ENCODE measurements around the gene GPR183.

The GPR183 gene

GRCh38 chr13:99335603-99336002 is 28.4 kb upstream of the GPR183 start:
- TF ChIP-seq CTCF (IDR thresholded peaks at IDR 0.05) = no peak
- H3K27ac ChIP-seq = no peak overlapping the region

GRCh38 chr13:99335087-99335486 is 27.9 kb upstream of the GPR183 start:
- Histone ChIP-seq H3K27ac (no peak overlapping the region), H3K4me1 (ENCODE audit: control insufficient read depth in 1 of 2, insufficient read depth in 1 of 2, low read depth in 1 of 2, low read length in 1 of 2) (no peaks in the 10 kb centered on the region), H3K4me3 (ENCODE audit: low read depth in 1 of 2, low read length in 1 of 2) (no peak overlapping the region), H3K36me3 (no peaks in the 10 kb centered on the region), H3K9me3 (no peaks in the 10 kb centered on the region), H3K27me3 (no peaks in the 10 kb centered on the region)
- no peak for TF ChIP-seq CTCF (IDR thresholded peaks at IDR 0.05)

More at GRCh38 chr13:99335603-99336002, 28.4 kb upstream of the GPR183 start:
- Histone ChIP-seq H3K4me3 (ENCODE audit: low read depth in 1 of 2, low read length in 1 of 2) (no peak overlapping the region), H3K27me3 (no peaks in the 10 kb centered on the region), H3K4me1 (ENCODE audit: control insufficient read depth in 1 of 2, insufficient read depth in 1 of 2, low read depth in 1 of 2, low read length in 1 of 2) (no peaks in the 10 kb centered on the region), H3K36me3 (peaks cover 4% of the 10 kb centered on the region), H3K9me3 (no peaks in the 10 kb centered on the region)

GRCh38 chr13:99334221-99334620 is 27.0 kb upstream of the GPR183 start:
- H3K4me3 ChIP-seq (ENCODE audit: low read depth in 1 of 2, low read length in 1 of 2) = no peak overlapping the region
- no peaks in the 10 kb centered on the region for H3K27me3 ChIP-seq
- no peak for TF ChIP-seq CTCF (IDR thresholded peaks at IDR 0.05)
- no peak overlapping the region for H3K27ac ChIP-seq
- H3K9me3 ChIP-seq = no peaks in the 10 kb centered on the region
- H3K36me3 ChIP-seq = peaks cover 8% of the 10 kb centered on the region
- H3K4me1 ChIP-seq (ENCODE audit: control insufficient read depth in 1 of 2, insufficient read depth in 1 of 2, low read depth in 1 of 2, low read length in 1 of 2) = no peaks in the 10 kb centered on the region

DNA sequence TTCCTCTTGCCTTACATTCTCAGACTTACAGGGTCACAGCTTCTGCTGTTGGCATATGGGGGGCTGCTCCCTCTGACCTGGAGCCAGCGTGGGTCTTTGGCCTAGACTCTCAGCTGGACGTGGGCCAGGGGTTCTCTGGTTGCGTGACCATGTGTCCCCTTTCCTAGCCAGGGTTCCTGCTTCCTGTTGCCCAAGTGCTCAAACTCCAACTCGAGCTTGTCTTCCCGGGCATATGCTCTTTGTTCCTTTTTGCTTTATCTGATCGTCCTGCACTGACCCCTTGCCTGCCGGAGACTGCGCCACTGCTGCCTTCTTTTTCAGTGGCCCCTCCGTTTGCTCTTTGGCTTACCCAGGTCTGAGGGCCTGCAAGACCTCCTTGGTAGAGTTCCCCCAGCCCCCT is 25.3 kb upstream of the GPR183 start:
- TF ChIP-seq CTCF (IDR thresholded peaks at IDR 0.05) = no peak
- Histone ChIP-seq H3K27ac (no peak overlapping the region), H3K4me1 (ENCODE audit: control insufficient read depth in 1 of 2, insufficient read depth in 1 of 2, low read depth in 1 of 2, low read length in 1 of 2) (no peaks in the 10 kb centered on the region)

GRCh38 chr13:99331881-99332293 is 24.7 kb upstream of the GPR183 start:
- Histone ChIP-seq H3K4me1 (ENCODE audit: control insufficient read depth in 1 of 2, insufficient read depth in 1 of 2, low read depth in 1 of 2, low read length in 1 of 2) (no peaks in the 10 kb centered on the region), H3K36me3 (peaks cover 10% of the 10 kb centered on the region), H3K9me3 (no peaks in the 10 kb centered on the region), H3K4me3 (ENCODE audit: low read depth in 1 of 2, low read length in 1 of 2) (no peak overlapping the region), H3K27ac (no peak overlapping the region), H3K27me3 (no peaks in the 10 kb centered on the region)
- no peak for TF ChIP-seq CTCF (IDR thresholded peaks at IDR 0.05)

More for the DNA sequence above, 25.3 kb upstream of the GPR183 start:
- Histone ChIP-seq H3K36me3 (peaks cover 10% of the 10 kb centered on the region), H3K4me3 (ENCODE audit: low read depth in 1 of 2, low read length in 1 of 2) (no peak overlapping the region), H3K27me3 (no peaks in the 10 kb centered on the region), H3K9me3 (no peaks in the 10 kb centered on the region)

- no peak for TF ChIP-seq CTCF (IDR thresholded peaks at IDR 0.05)
- Histone ChIP-seq H3K36me3 (peaks cover 10% of the 10 kb centered on the region), H3K4me1 (ENCODE audit: control insufficient read depth in 1 of 2, insufficient read depth in 1 of 2, low read depth in 1 of 2, low read length in 1 of 2) (no peaks in the 10 kb centered on the region)
These were observed 23.7 kb upstream of the GPR183 start for GRCh38 chr13:99330942-99331341.

More at GRCh38 chr13:99330942-99331341, 23.7 kb upstream of the GPR183 start:
- Histone ChIP-seq H3K4me3 (ENCODE audit: low read depth in 1 of 2, low read length in 1 of 2) (no peak overlapping the region), H3K9me3 (no peaks in the 10 kb centered on the region), H3K27me3 (no peaks in the 10 kb centered on the region), H3K27ac (no peak overlapping the region)
